HEK293 (cell line): ENCODE data around the gene SHOX.

Experiments
- CTCF ChIP-seq: fragments of 450-650 bp; formaldehyde crosslinking; IDR thresholded peaks from 2 replicates; pipeline ENCODE4 v1.5.1; 2016; ENCODE audit warnings: missing biosample characterization, missing genetic modification characterization
- KLF1 ChIP-seq: fragments of 450-650 bp; formaldehyde crosslinking; IDR thresholded peaks from 2 replicates; pipeline ENCODE4 v1.5.1; 2016; ENCODE audit warnings: missing biosample characterization, missing genetic modification characterization
- YY1 ChIP-seq: fragments of 450-650 bp; formaldehyde crosslinking; IDR thresholded peaks from 2 replicates; pipeline ENCODE4 v1.5.1; 2018; ENCODE audit warnings: missing biosample characterization, missing genetic modification characterization
- ZNF202 ChIP-seq: fragments of 450-650 bp; formaldehyde crosslinking; IDR thresholded peaks from 2 replicates; pipeline ENCODE4 v1.5.1; 2016; ENCODE audit warnings: missing biosample characterization, missing genetic modification characterization, borderline replicate concordance
- ZNF221 ChIP-seq: fragments of 450-650 bp; formaldehyde crosslinking; IDR thresholded peaks from 2 replicates; pipeline ENCODE4 v1.5.1; 2017; ENCODE audit warnings: missing biosample characterization, missing genetic modification characterization, borderline replicate concordance
- ZNF23 ChIP-seq: fragments of 450-650 bp; formaldehyde crosslinking; IDR thresholded peaks from 2 replicates; pipeline ENCODE4 v1.5.1; 2016; ENCODE audit warnings: missing biosample characterization, missing genetic modification characterization, borderline replicate concordance
- ZNF280D ChIP-seq: fragments of 450-650 bp; formaldehyde crosslinking; IDR thresholded peaks from 2 replicates; pipeline ENCODE4 v1.5.1; 2016; ENCODE audit warnings: missing biosample characterization, missing genetic modification characterization
- ZNF596 ChIP-seq: fragments of 450-650 bp; IDR thresholded peaks from 2 replicates; pipeline ENCODE4 v1.5.0; 2018; ENCODE audit warnings: missing biosample characterization, mild to moderate bottlenecking, missing genetic modification characterization, moderate library complexity
- ZNF621 ChIP-seq: fragments of 450-650 bp; formaldehyde crosslinking; IDR thresholded peaks from 2 replicates; pipeline ENCODE4 v1.5.1; 2017; ENCODE audit warnings: missing biosample characterization, missing genetic modification characterization

GRCh38 chrX:631802-632365, 1.3 kb downstream of the SHOX start:
- TF ChIP-seq ZNF596: no peak
- no peak for TF ChIP-seq ZNF23 (tag by site-specific recombination)
- no peak for TF ChIP-seq ZNF280D (tag by site-specific recombination)
- no peak for TF ChIP-seq YY1 (tag by site-specific recombination)
- TF ChIP-seq CTCF (tag by site-specific recombination): no peak
- no peak for TF ChIP-seq ZNF202 (tag by site-specific recombination)
- no peak for TF ChIP-seq ZNF221 (tag by site-specific recombination)
- TF ChIP-seq ZNF621: no peak
- TF ChIP-seq KLF1 (tag by site-specific recombination): no peak
